Bronchial smooth muscle cell (primary cell): Measurements from ENCODE around the gene CD300H. TPM values are rescaled to one million over a fixed set of nuclear protein-coding genes. Genes with fewer than 3 reads are reported as not detected.

ENCODE experiments used
- total RNA-seq: library from RNA; depleted of rRNA; stranded (reverse); fragments of >200 nt; gene quantifications from 2 replicates; pipeline ENCODE4 v1.2.1, GENCODE V29; 2014

Gene CD300H
- not detected in 2 replicates for total RNA-seq

DNA sequence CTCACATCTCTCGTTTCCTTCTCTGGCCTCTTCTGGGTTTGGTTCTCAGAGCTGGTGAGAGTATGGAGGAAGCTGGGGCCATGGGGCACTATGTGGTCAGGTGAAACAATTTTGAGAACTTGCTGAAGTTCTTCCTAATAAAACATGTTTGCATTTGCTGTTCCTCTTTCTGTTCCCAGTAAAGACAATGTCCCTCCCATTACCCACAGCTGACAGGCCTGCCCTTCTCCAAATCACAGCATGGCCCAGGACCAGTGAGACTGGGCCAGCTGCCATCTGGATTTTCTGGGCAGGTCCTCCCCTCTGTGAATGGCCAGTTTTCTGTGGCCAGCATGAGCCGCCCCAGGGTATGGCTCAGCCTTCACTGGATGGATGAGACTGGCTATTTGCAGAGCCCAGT, at the start of gene CD300H:
Gene CD300H, minus strand, starts transcription at position 113 of the 400 bp plus-strand sequence.

DNA sequence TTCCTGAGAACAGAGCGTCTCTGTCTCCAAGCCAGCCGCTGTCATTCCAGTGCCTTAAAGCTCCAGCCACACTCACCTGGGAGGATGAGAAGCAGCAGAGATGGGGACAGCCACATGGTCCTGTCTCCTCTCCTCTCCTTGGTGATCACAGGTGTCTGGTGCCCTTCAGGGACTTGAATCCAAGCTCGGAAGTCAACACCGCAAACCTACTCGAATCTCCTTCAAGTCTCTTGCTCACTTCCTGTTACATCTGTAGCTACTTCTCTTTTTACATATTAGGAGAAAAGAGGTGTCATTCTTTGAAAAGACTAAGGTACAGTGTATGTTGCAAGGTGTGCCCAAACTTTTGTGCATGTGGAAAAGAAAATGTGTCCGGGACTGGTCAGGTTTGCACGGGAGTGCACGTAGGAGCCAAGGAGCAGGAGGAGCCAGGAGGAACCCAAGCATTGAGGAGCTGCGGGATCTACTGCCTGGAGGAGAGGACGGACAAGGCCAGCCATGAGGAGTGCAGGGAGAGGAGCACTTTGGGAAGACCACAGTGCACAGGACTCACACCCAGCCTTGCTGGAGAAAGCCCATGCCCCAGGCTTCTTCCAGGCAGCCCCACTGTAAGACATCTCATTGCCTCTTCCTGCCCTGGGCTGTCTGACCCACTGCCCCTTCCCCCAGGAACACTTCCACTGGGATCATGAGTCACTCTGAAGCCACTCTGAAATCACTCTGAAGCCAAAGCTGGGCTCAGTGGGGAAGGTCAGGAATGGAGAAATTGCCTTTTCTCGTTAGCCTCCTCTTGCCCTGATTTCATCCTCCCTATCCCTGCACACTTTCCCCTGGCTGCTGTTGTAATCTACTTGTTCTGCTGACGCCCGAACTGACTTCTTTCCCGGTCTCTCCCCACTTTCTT, 25.0 kb upstream of the CD300H start, which contains the start of gene CD300LD:
Gene CD300LD, minus strand, starts transcription at position 197 of the 904 bp plus-strand sequence. Its CDS starts 81 bp downstream, at position 116.

DNA sequence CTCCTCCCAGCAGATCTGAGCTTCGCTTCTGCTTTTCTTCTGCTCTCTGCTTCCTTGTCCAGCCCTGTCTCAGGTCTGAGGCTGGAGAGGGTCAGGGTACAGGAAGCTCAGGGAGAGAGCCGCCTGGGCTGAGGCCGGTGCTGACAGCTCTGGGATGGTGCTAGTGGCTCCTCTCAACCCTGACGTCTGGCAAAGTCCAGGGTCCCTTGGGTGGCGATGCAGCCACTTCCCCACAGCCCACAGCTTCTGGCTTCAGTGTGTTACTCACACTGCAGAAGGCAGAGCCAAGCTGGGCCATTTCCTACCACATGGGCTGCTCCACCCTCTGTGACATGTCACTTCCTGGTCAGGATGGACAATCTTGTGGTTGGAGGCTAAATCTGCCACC, 21.5 kb downstream of the CD300H start, which contains the start of gene CD300C:
Gene CD300C, minus strand, starts transcription at position 273 of the 388 bp plus-strand sequence. CDS start 333 bp downstream, outside the sequence.

DNA sequence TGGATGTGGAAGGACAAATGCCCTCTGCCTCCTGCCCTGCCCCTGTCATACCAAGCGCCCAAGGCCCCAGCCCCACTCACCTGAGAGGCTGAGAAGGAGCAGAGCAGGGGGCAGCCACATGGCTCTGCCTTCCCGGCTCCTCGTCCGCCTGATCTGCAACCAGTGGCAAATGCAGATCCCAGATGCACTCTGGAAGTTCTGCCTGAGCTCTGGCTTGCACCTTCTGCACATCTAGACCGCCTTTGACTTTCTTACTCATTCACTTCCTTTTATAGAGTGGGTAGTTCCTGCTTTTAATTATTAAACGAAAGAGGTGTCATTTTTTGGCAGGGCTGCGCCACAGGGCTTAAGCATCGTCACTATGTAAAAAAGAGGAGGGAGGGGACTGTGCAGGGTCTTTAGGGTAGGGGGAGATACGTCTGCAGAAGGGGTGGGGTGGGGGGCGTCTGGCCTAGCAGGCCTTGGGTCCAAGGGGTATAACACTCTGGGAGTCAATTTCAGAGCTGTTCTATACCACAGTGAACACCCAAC, 36.0 kb downstream of the CD300H start, which contains the start of gene CD300LB:
Gene CD300LB, minus strand, starts transcription at position 245 of the 531 bp plus-strand sequence. Its CDS starts 125 bp downstream, at position 120.

Other genes starting within 250 kb of the CD300H start
- gene KIF19, start 241.3 kb downstream of the CD300H start, total RNA-seq = not detected in 2 replicates
- not detected in 2 replicates for gene BTBD17, start 205.6 kb downstream of the CD300H start, total RNA-seq
- 0.16 TPM in 1 of 2 replicates, not detected in the other for gene GPR142, start 200.0 kb downstream of the CD300H start, total RNA-seq
- 0.52 and 1.1 TPM in 2 replicates for gene GPRC5C, start 135.4 kb downstream of the CD300H start, total RNA-seq
- not detected in 2 replicates for gene CD300A, start 100.9 kb downstream of the CD300H start, total RNA-seq
- gene CD300LB, start 36.0 kb downstream of the CD300H start, total RNA-seq = not detected in 2 replicates
- gene CD300C, start 21.4 kb downstream of the CD300H start, total RNA-seq = not detected in 2 replicates
- not detected in 2 replicates for gene CD300LD, start 24.8 kb upstream of the CD300H start, total RNA-seq
- not detected in 2 replicates for gene CD300E, start 56.2 kb upstream of the CD300H start, total RNA-seq
- gene CD300LF, start 145.4 kb upstream of the CD300H start, total RNA-seq = not detected in 2 replicates
- 0.16 and 0.60 TPM in 2 replicates for gene RAB37, start 169.7 kb upstream of the CD300H start, total RNA-seq
- 1.9 and 2.5 TPM in 2 replicates for gene NHERF1, start 181.1 kb upstream of the CD300H start, total RNA-seq
- gene NAT9, start 208.8 kb upstream of the CD300H start, total RNA-seq = 39.1 and 46.7 TPM in 2 replicates